Bronchial epithelial cell (primary cell): ENCODE measurements around the gene SMTNL2. TPM values are rescaled to one million over a fixed set of nuclear protein-coding genes. Genes with fewer than 3 reads are reported as not detected.
"Not testable (repeated sequence)": the region's sequence is repeated elsewhere in the genome, so short reads cannot be mapped to it uniquely, and the experiment has no call there.

Source experiments
- DNase-seq: peaks from one replicate; pipeline ENCODE4 v3.0.0-alpha.2; 2010; ENCODE audit warnings: low read depth
- FAIRE-seq: peaks from 2 replicates; lab custom pipeline; 2011; peaks lifted over from hg19 to GRCh38; lab: Jason Lieb, UNC
- H3K27me3 ChIP-seq: 2 replicates; pipeline ENCODE4 v1.5.1; 2011; ENCODE audit warnings: low read length; ENCODE audit not compliant: control insufficient read depth, insufficient read depth
- H3K36me3 ChIP-seq: 2 replicates; pipeline ENCODE4 v1.5.1; 2011; ENCODE audit warnings: low read length; ENCODE audit not compliant: control insufficient read depth, insufficient read depth
- H3K4me3 ChIP-seq: 2 replicates; pipeline ENCODE4 v1.5.1; 2011; ENCODE audit warnings: mild to moderate bottlenecking, low read depth, low read length, control low read depth
- CTCF ChIP-seq: IDR thresholded peaks from 2 replicates; pipeline ENCODE4 v1.5.1; 2011; ENCODE audit warnings: mild to moderate bottlenecking, moderate library complexity, low read length, control low read depth, inconsistent platforms; ENCODE audit not compliant: insufficient read depth, severe bottlenecking
- total RNA-seq: library from RNA; depleted of rRNA; stranded (reverse); fragments of >200 nt; gene quantifications from 2 replicates; pipeline ENCODE4 v1.2.1, GENCODE V29; 2014

SMTNL2 gene
- total RNA-seq, 1 donor from 2014 or later = not detected

DNA sequence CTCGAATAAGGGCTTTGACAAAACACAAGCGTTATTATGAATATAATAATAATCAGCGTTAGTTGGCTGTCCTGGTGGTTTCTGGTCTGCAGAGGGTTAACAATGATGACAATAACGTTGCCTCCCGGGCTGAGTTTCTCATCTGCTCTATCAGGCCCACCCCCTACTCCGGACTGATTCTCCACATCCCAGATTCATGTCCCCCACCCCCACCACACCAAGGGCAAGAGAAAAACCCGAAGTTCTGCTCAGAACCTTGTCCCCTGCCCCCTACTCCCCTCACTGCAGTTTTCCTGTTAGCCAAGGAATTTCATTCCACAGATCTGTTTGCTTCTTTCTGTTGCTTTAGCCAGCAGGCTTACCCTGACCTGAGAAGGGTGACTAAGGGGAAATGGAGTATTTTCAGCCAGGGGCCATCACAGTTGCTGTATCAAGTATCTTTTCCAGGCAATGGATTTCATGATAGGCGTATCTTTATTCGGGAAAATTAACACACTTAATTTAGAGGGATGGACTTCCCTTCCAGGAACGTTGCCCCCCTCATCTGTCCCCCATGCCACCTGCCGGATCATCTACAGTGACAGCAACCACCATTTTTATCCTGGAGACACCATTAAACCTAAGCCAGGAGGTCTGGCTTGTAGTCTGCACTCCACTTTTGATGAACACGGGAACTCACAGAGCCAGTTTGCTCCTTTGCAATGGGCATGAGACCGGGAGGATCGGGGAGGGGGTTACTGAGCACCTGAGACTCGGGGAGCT, 33.4 kb downstream of the SMTNL2 start:
- no peaks in the 10 kb centered on the region for H3K36me3 ChIP-seq
- H3K27me3 ChIP-seq = peaks cover 3% of the 10 kb centered on the region
- DNase-seq (no peak), FAIRE-seq (no peak)
- no peak overlapping the region for H3K4me3 ChIP-seq
- no peak for TF ChIP-seq CTCF

DNA sequence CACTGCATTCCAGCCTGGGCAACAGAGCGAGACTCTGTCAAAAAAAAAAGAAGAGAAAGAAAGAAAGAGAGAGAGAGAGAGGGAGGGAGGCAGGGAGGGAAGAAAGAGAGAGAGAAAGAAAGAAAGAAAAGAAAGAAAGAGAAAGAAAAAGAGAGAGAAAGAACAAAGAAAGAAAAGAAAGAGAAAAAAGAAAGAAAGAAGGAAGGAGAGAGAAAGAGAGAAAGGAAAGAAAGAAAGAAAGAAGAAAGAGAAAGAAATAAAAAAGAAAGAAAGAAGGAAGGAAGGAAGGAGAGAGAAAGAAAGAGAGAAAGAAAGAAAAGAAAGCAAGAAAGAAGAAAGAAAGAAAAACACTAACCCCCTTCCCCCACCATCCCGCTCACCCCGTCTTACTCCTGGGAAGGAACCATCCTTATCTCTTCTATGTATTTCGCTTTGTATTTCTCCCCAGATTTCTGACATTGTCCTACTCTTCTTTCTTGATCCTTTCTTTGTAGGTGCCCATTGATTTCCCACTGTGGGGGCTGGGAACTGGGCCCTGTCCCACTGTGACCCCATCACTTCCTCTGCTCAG, 36.3 kb downstream of the SMTNL2 start:
- no peak overlapping the region for H3K4me3 ChIP-seq
- TF ChIP-seq CTCF = no peak
- no peaks in the 10 kb centered on the region for H3K36me3 ChIP-seq
- FAIRE-seq (no peak), DNase-seq (no peak)
- H3K27me3 ChIP-seq = peaks cover 5% of the 10 kb centered on the region

GRCh38 chr17:4622375-4622774, 38.0 kb downstream of the SMTNL2 start:
- FAIRE-seq = no peak
- H3K27me3 ChIP-seq = peaks cover 2% of the 10 kb centered on the region
- no peaks in the 10 kb centered on the region for H3K36me3 ChIP-seq
- no peak for DNase-seq
- no peak overlapping the region for H3K4me3 ChIP-seq
- TF ChIP-seq CTCF = no peak

GRCh38 chr17:4623249-4623648, 38.9 kb downstream of the SMTNL2 start:
- DNase-seq (peak; percentile 87), FAIRE-seq (no peak)
- Histone ChIP-seq H3K27me3 (peaks cover 1% of the 10 kb centered on the region), H3K4me3 (no peak overlapping the region), H3K36me3 (no peaks in the 10 kb centered on the region)
- no peak for TF ChIP-seq CTCF

GRCh38 chr17:4624451-4624911, 40.2 kb downstream of the SMTNL2 start:
- not testable (repeated sequence) for H3K4me3 ChIP-seq, FAIRE-seq, H3K36me3 ChIP-seq, H3K27me3 ChIP-seq
- peak; percentile 8 for DNase-seq

DNA sequence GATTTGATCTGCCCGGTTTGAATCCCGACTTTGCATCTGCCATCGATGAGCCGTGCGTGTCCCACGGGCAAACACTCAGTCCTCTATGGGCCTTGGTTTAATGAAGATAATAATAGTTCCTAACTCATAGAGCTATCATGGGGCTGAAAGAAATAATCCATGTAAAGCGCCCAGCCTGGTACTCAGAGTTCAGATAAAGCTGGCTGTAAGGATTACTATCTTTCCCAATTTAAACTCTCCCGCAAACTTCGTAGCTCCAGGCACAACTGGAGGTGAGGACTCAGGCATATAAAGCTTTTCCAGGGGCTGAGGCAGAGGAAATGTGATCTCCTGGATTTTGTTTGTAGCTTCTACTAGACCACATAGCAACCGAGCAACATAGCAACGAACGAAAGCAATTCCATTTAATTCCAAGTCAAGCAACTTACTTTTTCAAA, 40.9 kb downstream of the SMTNL2 start:
- Histone ChIP-seq H3K36me3 (no peaks in the 10 kb centered on the region), H3K4me3 (no peak overlapping the region), H3K27me3 (peaks cover 1% of the 10 kb centered on the region)
- FAIRE-seq (no peak), DNase-seq (peak; percentile 13)
- no peak for TF ChIP-seq CTCF
